GM12873 (cell line): ENCODE measurements around the gene PLAC1.

Source experiments
- CTCF ChIP-seq: IDR thresholded peaks from 2 replicates; pipeline ENCODE4 v1.5.1; 2012; ENCODE audit warnings: low read depth, mild to moderate bottlenecking, moderate library complexity, low read length, control low read depth; ENCODE audit not compliant: insufficient read depth; ENCODE audit errors: missing control alignments

The PLAC1 gene

GRCh38 chrX:134544135-134544512 lies 114.1 kb downstream of the PLAC1 start:
- no peak for TF ChIP-seq CTCF

GRCh38 chrX:134543288-134543687 lies 115.0 kb downstream of the PLAC1 start:
- TF ChIP-seq CTCF, result no peak

- no peak for TF ChIP-seq CTCF
These were observed 115.8 kb downstream of the PLAC1 start for GRCh38 chrX:134542485-134542884.

- TF ChIP-seq CTCF, result no peak
These were observed 116.4 kb downstream of the PLAC1 start for GRCh38 chrX:134541906-134542305.

- TF ChIP-seq CTCF, result no peak
These were observed 120.0 kb downstream of the PLAC1 start for GRCh38 chrX:134538316-134538715.

- no peak for TF ChIP-seq CTCF
These were observed 120.9 kb downstream of the PLAC1 start for GRCh38 chrX:134537179-134537955.

GRCh38 chrX:134533952-134534351 lies 124.3 kb downstream of the PLAC1 start:
- TF ChIP-seq CTCF, result no peak
